Stimulated activated naive CD4-positive, alpha-beta T cell (primary cell): ENCODE measurements around the gene CETP.
A peak's percentile ranks its signal among the peaks of the same experiment; 100 is the strongest.
"Not testable (repeated sequence)": the region's sequence is repeated elsewhere in the genome, so short reads cannot be mapped to it uniquely, and the experiment has no call there.

Experiments
- DNase-seq, 6 experiments: peaks; one replicate each; lab custom pipeline; 2025; lab: John Stamatoyannopoulos, UW

The CETP gene

GRCh38 chr16:56980792-56981724 is 19.3 kb downstream of the CETP start:
- no peak for DNase-seq

GRCh38 chr16:56981729-56982271 is 20.1 kb downstream of the CETP start:
- DNase-seq, result no peak

GRCh38 chr16:56982695-56983094 is 20.9 kb downstream of the CETP start:
- DNase-seq, result no peak

GRCh38 chr16:56983211-56983751 is 21.5 kb downstream of the CETP start:
- DNase-seq, result no peak

- no peak for DNase-seq
These were observed 22.9 kb downstream of the CETP start for GRCh38 chr16:56984639-56985038.

- no peak for DNase-seq
These were observed 23.7 kb downstream of the CETP start for GRCh38 chr16:56985288-56985961.

- DNase-seq, result no peak
These were observed 24.2 kb downstream of the CETP start for GRCh38 chr16:56985962-56986360.

GRCh38 chr16:56986361-56986760 is 24.6 kb downstream of the CETP start:
- no peak for DNase-seq

- DNase-seq, result not testable (repeated sequence)
These were observed 25.2 kb downstream of the CETP start for GRCh38 chr16:56986908-56987307.

- DNase-seq, result no peak
These were observed 25.9 kb downstream of the CETP start for GRCh38 chr16:56987692-56988091.

GRCh38 chr16:56988161-56988947 is 26.6 kb downstream of the CETP start:
- DNase-seq, result no peak

- peak; percentile 81 to 90 (median 87) for DNase-seq
These were observed 27.5 kb downstream of the CETP start, which contains the start of gene NLRC5 for GRCh38 chr16:56988948-56989945. TSS of gene NLRC5 (plus strand) at chr16:56989557. CDS start at chr16:57020713, 31,156 bp downstream.

- DNase-seq, result no peak
These were observed 28.2 kb downstream of the CETP start for GRCh38 chr16:56989988-56990387.

GRCh38 chr16:56990407-56991286 is 28.9 kb downstream of the CETP start:
- DNase-seq, result peak in 1 of 6 experiments; percentile 20

GRCh38 chr16:56992431-56992830 is 30.7 kb downstream of the CETP start:
- DNase-seq, result not testable (repeated sequence)

GRCh38 chr16:56993204-56993603 is 31.5 kb downstream of the CETP start:
- no peak for DNase-seq

- no peak for DNase-seq
These were observed 32.6 kb downstream of the CETP start for GRCh38 chr16:56994311-56994710.

- no peak for DNase-seq
These were observed 33.5 kb downstream of the CETP start for GRCh38 chr16:56995136-56995805.

- DNase-seq, result no peak
These were observed 35.5 kb downstream of the CETP start for GRCh38 chr16:56997264-56997663.
